Gastroesophageal sphincter (tissue), 4 donors: ENCODE measurements around the gene C1orf87. TPM values are rescaled to one million over a fixed set of nuclear protein-coding genes. Genes with fewer than 3 reads are reported as not detected.

ENCODE experiments used
- ATAC-seq: fragments of 150-250 bp; one replicate; pipeline ENCODE4 v1.9.1; 2016; ENCODE audit warnings: mild to moderate bottlenecking, moderate library complexity
- H3K27ac ChIP-seq, 4 donors: fragments of 200-600 bp; sonication (generic) in 3 of 4; 1 replicate in 3 of 4; 2 replicates in 1 of 4; pipeline ENCODE4 v1.5.1; 2016 to 2019
- H3K27me3 ChIP-seq: fragments of 200-600 bp; sonication (generic); one replicate; pipeline ENCODE4 v1.5.1; 2019
- H3K36me3 ChIP-seq, 2 donors: fragments of 200-600 bp; sonication (generic); one replicate each; pipeline ENCODE4 v1.5.1; 2019; ENCODE audit warnings: control low read depth in 1 of 2
- H3K4me1 ChIP-seq, 3 donors: fragments of 200-600 bp; sonication (generic); 1 replicate in 2 of 3; 2 replicates in 1 of 3; pipeline ENCODE4 v1.5.1; 2016 to 2019; ENCODE audit warnings: control low read depth in 2 of 3
- H3K4me3 ChIP-seq, 2 donors: fragments of 200-600 bp; sonication (generic); one replicate each; pipeline ENCODE4 v1.5.1; 2019; ENCODE audit warnings: mild to moderate bottlenecking in 1 of 2, moderate library complexity in 1 of 2
- H3K9me3 ChIP-seq, 3 donors: fragments of 200-600 bp; sonication (generic); one replicate each; pipeline ENCODE4 v1.5.1; 2017 to 2019; ENCODE audit warnings: control low read depth in 2 of 3
- EP300 ChIP-seq: sonication (generic); formaldehyde crosslinking; IDR thresholded peaks from one replicate; pipeline ENCODE4 v1.6.1; 2017; ENCODE audit warnings: antibody characterized with exemption, mild to moderate bottlenecking
- POLR2A ChIP-seq, 2 donors: fragments of 450-650 bp; IDR thresholded peaks; one replicate each; pipeline ENCODE4 v1.6.1; 2017; ENCODE audit warnings: antibody characterized with exemption in 2 of 2, mild to moderate bottlenecking in 2 of 2, moderate library complexity in 1 of 2
- POLR2AphosphoS5 ChIP-seq: sonication (generic); formaldehyde crosslinking; IDR thresholded peaks from one replicate; pipeline ENCODE4 v1.6.1; 2017; ENCODE audit warnings: antibody characterized with exemption
- WGBS, 2 donors: methylation state at CpG; one replicate each; pipeline ENCODE4 v1.1.5; 2018; ENCODE audit warnings: low coverage in 1 of 2; 5-methylcytosine and 5-hydroxymethylcytosine counted together
- total RNA-seq, 4 donors: library from RNA; depleted of rRNA; stranded (reverse); fragments of >200 nt; gene quantifications; one replicate each; pipeline ENCODE4 v1.1.0, GENCODE V29; 2016
- TF ChIP-seq, protein P1 (sequence below), 4 experiments: fragments of 200-600 bp in 2 of 4; fragments of 450-650 bp in 2 of 4; sonication (generic) in 1 of 4; IDR thresholded peaks; one replicate each; pipeline ENCODE4 v1.5.1; 2017 to 2019; ENCODE audit warnings: antibody characterized with exemption in 4 of 4, mild to moderate bottlenecking in 2 of 4, moderate library complexity in 2 of 4

The C1orf87 gene
- total RNA-seq, 4 donors from 2014 or later = 0.54 TPM; not detected in 3

- TF ChIP-seq, protein P1, sequence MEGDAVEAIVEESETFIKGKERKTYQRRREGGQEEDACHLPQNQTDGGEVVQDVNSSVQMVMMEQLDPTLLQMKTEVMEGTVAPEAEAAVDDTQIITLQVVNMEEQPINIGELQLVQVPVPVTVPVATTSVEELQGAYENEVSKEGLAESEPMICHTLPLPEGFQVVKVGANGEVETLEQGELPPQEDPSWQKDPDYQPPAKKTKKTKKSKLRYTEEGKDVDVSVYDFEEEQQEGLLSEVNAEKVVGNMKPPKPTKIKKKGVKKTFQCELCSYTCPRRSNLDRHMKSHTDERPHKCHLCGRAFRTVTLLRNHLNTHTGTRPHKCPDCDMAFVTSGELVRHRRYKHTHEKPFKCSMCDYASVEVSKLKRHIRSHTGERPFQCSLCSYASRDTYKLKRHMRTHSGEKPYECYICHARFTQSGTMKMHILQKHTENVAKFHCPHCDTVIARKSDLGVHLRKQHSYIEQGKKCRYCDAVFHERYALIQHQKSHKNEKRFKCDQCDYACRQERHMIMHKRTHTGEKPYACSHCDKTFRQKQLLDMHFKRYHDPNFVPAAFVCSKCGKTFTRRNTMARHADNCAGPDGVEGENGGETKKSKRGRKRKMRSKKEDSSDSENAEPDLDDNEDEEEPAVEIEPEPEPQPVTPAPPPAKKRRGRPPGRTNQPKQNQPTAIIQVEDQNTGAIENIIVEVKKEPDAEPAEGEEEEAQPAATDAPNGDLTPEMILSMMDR (IDR thresholded peaks at IDR 0.05) = no peak
- 24 to 63% methylated on average over 2 to 5 of the region's 6 CpGs for WGBS, 2 donors
- Histone ChIP-seq H3K4me3 (no peak overlapping the region), H3K27me3 (no peaks in the 10 kb centered on the region), H3K27ac (no peak overlapping the region), H3K36me3 (no peaks in the 10 kb centered on the region), H3K9me3 (no peaks in the 10 kb centered on the region), H3K4me1 (peaks cover 0 to 9% (median 0%) of the 10 kb centered on the region in 3 donors)
- ATAC-seq = no peak
These were observed 106.4 kb downstream of the C1orf87 start for GRCh38 chr1:59967141-59967697.

DNA sequence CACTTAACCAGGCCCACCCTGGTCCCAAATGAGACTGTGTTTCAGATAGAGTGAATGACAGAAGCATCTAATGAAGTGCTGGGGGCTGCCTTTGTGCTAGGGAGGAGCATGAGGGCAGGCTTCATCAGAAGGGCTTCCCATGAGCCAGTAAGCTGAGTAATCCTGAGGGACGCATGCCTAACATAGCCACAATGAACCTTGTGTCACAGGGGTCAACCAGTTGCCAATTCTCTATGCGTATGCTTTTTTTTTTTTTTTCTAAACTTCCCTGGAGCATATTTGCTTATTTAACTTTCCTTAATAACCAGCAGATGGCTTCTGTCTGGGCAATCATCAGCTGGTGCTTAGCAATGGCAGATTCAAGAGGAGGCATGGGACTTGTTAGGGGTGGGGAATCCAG is 121.5 kb downstream of the C1orf87 start:
- Histone ChIP-seq H3K4me1 (peaks cover 0 to 3% (median 0%) of the 10 kb centered on the region in 3 donors), H3K9me3 (no peaks in the 10 kb centered on the region), H3K27me3 (no peaks in the 10 kb centered on the region), H3K36me3 (no peaks in the 10 kb centered on the region), H3K27ac (no peak overlapping the region), H3K4me3 (no peak overlapping the region)
- TF ChIP-seq POLR2A (IDR thresholded peaks at IDR 0.05) (no peak), EP300 (no peak), POLR2AphosphoS5 (no peak)
- TF ChIP-seq, protein P1 (IDR thresholded peaks at IDR 0.05) = no peak
- WGBS, 2 donors = 89% methylated on average over 2 of the region's 2 CpGs; no CpG with 5 or more reads in 1 of the 2 donors
- ATAC-seq = no peak

DNA sequence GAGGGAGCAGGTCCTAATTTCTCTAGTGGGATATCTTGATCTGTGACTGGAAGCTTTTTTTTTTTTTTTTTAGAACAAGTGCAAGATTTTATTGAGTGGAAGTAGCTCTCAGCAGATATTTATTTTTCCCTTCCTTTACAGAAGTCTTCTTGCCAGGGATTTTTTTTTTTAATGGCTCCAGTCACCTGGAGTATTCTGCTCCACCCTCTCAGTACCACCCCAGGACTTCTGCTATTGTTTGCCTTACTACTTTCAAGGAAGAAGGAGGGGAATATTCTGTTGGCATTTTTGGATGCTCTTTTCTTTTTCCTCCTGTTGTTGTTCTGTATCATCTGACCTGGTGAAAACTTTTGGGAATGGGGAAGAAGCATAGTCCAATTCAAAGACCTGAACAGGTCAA is 123.9 kb downstream of the C1orf87 start:
- ATAC-seq = no peak
- Histone ChIP-seq H3K27ac (no peak overlapping the region), H3K4me3 (no peak overlapping the region)

DNA sequence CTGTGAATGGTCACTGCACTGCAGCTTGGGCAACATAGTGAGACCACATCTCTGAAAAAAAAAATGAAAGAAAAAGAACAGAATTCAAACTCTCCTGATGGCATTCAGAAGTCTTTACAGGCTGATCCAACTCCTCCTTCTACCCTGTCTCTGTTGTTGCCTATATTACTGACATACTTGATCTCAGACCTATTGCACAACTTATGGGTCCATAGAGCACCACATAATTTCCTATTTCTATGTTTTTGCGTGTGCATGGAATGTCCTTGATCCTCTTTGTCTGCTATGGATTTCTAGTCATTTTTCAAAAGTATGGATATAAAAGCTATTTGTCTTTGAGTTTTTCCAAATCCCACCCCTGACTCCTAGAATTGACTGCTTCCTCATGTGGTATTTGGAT is 124.6 kb downstream of the C1orf87 start:
- no peak for ATAC-seq
- Histone ChIP-seq H3K36me3 (no peaks in the 10 kb centered on the region), H3K9me3 (no peaks in the 10 kb centered on the region), H3K4me1 (peaks cover 0 to 5% (median 0%) of the 10 kb centered on the region in 3 donors), H3K4me3 (no peak overlapping the region), H3K27me3 (no peaks in the 10 kb centered on the region), H3K27ac (no peak overlapping the region)
- TF ChIP-seq, protein P1 (IDR thresholded peaks at IDR 0.05) = no peak
- no peak for TF ChIP-seq POLR2A (IDR thresholded peaks at IDR 0.05)
- whole genome bisulfite sequencing, 2 donors = 69 to 88% methylated on average over 1 of the region's 1 CpG

More for the DNA sequence above, 123.9 kb downstream of the C1orf87 start:
- no peaks in the 10 kb centered on the region for H3K36me3 ChIP-seq
- TF ChIP-seq POLR2AphosphoS5 = no peak
- no peak for TF ChIP-seq POLR2A (IDR thresholded peaks at IDR 0.05)
- TF ChIP-seq EP300 = no peak
- TF ChIP-seq, protein P1 (IDR thresholded peaks at IDR 0.05) = no peak
- no peaks in the 10 kb centered on the region for H3K27me3 ChIP-seq
- H3K4me1 ChIP-seq = peaks cover 0 to 5% (median 0%) of the 10 kb centered on the region in 3 donors
- no peaks in the 10 kb centered on the region for H3K9me3 ChIP-seq

DNA sequence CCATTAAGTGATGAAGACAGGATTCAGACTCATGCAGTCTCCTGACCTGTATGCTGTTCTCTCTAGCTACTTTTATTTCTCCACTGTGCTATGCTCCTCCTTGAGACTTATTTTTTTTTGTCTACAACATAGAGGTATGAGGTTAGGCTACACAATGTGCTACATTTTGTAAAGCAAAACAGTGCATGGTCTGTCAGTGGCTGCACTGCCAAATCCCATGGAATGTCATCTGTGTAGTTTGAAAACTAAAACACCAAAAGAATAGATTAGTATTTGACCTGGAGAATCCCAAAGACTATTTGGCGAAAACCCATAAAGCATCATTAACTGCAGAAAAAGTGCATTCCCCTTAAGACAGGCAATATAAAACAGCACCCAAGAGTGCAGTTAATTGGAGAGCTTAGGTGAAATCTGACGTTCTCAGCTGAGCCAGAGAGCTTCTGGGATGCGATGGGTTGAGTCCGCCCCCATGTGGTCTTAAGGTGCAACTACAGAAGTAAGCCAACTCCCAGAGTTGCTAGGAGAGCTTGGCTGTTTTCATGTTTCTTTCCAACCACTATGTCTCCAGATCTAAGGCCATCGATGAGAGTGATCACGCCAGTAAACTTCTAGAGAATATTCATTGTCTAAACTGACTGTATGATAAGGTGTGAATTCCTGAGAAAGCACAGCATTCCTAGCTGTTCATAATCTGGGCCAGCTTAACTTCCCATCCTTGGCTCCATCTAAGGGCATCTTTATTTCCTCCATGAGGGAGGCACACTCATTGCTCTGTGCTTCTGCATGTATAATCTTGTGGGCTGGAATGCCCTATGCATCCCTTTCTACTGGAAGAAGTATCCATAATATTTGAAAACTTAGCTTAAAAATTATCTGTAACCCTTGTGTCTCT is 126.3 kb downstream of the C1orf87 start:
- peaks cover 0 to 5% (median 0%) of the 10 kb centered on the region in 3 donors for H3K4me1 ChIP-seq
- ATAC-seq = peak; percentile 77
- TF ChIP-seq EP300 = no peak
- TF ChIP-seq, protein P1 (IDR thresholded peaks at IDR 0.05) = peak; percentile 78 to 87 (median 81)
- TF ChIP-seq POLR2A (IDR thresholded peaks at IDR 0.05) = no peak
- 1 to 4% methylated on average over 4 to 6 of the region's 6 CpGs for WGBS, 2 donors
- H3K27me3 ChIP-seq = no peaks in the 10 kb centered on the region
- H3K9me3 ChIP-seq = no peaks in the 10 kb centered on the region
- H3K27ac ChIP-seq = no peak overlapping the region
- no peak overlapping the region for H3K4me3 ChIP-seq
- H3K36me3 ChIP-seq = no peaks in the 10 kb centered on the region
